Stimulated activated CD4-positive, alpha-beta T cell treated with anti-CD3 and anti-CD28 coated beads, Interleukin-4, amount 100 ng/mL, for 24 hours (primary cell): Measurements from ENCODE around the gene GAB2.

Source experiments
- DNase-seq: peaks from one replicate; pipeline ENCODE4 v3.0.0-alpha.2; 2020

Gene GAB2

DNA sequence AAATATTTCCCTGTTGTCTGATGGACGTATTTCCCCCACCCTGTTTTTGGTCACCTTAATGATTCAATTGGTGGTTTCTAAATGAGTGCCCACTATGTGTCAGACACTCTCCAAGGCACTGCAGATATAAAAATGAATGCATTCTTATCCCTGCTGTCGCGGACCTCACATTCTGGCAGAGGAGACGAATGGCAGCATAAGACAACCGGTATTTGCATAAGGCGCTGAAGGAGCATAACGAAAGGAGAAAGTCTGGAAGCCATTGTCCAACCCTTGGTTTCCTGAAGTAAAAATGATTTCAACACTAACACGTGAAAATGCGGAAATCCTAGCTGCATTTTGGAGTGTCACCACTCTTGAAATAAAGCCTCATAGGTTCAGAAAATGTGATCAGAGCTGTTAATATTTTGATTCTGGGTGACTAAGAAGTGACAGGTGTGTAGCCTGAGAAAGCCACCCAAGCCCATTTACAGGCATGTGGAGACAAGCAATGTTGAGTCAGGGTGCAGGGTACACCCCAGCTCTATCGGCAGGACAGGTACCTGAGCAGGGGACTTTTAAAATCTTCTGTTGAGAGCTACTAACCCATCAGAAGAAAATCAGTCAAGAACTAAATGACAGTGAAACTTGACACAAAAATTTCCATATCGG lies 10.1 kb upstream of the GAB2 start:
- no peak for DNase-seq

DNA sequence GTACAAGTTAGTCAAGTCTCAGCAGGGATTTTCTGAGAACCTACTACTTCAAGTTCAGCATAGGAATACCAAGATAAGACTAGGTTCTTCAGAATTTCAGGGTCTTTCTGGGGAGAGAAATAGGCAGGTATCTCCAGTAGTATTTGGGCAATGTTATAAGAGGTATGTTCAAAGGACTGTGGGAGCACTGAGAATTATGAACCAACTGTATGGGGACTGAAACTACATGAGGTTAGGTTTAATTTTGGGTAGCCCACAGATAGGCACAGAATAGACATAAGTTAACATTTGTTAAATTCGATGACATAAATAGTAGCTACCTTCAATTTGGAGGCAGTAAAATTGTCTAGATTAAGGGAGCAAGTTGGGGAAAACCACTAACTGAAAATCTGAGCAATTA lies 9.2 kb upstream of the GAB2 start:
- DNase-seq, result no peak

DNA sequence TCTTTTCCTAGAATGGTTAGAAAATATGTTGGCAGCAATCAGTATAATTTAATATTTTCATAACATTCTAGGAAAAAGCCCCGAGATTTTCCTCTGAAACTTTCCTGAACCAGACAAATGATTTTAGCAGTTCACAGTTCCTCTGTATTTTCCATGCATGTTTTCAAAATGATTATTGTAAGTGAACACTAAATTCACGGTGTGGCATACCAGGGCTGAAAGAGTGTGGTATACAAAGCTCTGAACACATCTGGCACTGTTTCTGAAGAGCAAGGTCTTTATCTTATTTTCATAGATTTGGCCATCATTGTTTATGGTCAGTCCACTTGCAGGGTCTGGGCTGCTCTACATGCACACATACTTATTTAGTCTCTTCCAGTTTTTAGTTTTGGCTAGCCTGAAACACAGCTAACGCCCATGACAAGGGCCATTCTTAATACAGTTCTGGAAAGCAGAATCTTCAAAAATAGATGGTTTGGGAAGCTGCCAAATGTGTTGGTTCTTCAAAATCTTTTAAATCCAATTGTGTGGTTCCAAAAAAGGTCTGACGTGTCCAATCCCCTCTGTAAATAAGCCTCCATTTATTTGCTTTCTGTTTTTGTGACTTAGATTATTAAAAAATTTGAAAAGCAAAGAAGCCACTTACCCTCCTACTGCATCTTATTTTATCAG lies 7.9 kb upstream of the GAB2 start:
- DNase-seq, result no peak

DNA sequence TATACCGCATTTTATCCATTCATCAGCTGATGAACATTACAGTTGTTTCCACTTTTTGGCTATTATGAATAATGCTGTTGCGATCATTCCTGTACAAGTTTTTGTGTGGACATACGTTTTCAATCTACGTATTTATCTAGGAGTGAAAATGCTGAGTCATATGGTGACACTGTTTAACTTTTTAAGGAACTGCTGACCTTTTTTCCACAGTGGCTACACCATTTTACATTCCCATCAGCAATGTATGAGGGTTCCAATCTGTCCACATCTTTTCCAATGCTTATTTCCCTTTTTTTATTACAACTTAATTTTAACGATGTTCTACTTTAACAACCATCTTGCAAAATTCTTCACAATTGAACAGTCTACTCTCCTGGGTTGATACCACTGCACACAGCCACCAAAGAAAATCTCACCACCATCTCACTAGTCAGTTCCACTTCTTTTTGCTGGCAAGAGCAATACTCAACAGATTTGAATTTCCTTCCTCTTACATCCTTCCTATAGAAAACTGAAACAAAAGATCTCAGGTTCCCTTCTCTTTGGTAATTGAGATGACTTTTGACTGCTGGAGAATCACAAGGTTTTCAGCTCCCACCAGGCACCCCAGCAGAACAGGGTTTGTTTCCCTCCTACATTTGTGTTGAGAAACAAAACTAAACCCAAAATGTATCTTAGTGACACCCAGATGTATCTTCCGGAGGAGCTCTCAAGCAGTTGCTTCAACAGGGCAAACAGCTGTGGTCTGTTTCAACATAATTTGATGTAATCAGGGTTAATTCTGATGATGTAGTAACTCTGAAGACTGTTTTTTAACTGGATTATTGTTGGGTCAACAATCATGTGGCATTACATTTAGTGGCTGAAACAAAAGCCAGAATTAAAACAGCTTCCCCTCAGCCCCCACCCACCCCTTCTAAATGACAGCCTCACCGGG lies 7.0 kb upstream of the GAB2 start:
- no peak for DNase-seq

DNA sequence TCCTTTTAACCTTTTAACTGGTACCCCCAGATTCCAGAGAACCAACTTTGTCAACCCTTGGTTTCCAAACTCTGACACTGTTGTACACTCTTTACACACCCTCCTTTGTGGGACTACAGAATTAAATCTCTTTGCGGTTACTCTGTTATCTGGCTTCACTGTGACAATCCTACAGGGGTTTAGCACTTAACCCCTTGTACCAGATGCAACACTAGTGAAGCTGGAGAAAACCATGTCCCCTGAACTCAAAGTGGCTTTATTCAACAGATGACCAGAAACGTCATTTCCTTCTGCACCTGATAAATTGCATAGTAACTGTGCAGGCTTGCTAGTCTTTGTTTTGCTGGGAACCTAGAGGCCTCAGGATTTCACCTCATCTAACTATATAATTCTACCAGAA lies 5.6 kb upstream of the GAB2 start:
- no peak for DNase-seq

DNA sequence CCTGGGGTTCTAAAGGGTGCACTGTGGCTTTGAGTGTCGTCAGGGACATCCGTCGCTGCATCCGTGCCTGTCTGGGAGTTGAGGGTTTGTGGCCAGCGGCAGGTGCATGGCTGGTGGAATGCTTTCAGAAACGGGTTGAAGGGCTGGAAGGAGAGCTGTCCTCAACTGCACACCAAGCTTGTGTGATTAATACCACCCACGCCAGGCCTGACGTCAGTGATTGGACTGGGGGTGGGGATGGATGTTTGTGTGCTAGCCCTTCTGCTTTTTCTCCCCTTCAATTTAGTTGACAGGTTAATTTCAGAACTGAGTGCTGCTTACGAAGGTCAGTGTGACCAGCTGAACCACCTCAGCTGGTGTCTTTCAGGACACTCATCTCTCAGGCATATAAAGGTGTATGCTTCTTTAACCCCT lies 3.2 kb upstream of the GAB2 start:
- peak; percentile 52 for DNase-seq

DNA sequence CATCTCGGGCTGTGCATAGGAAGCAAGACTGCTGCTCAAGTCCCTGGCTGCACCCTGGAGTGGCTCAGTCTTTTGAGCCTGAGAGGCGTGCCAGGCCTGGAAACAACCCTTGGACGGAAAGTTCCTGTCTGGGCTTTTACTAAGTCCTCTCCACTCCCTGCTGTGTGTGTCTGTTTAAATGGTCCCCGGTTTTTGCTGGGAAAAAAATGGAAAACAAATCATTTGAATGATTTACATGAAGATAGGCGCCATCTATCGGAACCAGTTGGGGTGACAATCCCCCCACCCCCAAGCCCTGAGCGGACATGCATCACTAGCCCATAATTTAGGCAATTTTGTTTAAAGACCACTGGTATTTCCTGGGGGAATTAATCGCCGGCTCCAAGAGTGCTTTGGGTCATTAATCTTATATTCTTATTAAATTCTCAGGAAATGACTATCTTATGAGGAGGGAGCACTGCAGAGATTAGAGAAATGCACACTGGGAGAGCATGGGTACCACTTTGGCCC lies 2.7 kb upstream of the GAB2 start:
- peak; percentile 52 for DNase-seq

DNA sequence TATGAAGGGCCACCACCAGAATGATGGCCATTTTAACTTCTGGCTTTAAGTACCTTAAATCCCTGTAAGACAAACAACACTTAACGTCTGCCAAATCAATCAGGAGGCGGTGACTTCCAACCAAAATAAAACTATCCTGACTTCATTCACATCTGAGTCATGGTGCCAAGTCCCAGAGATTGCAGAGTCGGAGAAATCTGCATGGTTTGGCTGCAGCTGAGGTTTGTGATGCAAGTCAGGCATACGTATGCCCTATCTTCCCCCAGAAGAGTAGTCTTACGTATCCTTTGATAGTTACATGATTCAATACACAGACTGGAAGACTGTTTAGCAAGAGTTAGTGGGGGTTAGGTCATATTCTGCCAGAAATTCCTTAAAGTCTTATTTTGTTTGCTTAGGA lies 1.7 kb upstream of the GAB2 start:
- DNase-seq, result no peak

DNA sequence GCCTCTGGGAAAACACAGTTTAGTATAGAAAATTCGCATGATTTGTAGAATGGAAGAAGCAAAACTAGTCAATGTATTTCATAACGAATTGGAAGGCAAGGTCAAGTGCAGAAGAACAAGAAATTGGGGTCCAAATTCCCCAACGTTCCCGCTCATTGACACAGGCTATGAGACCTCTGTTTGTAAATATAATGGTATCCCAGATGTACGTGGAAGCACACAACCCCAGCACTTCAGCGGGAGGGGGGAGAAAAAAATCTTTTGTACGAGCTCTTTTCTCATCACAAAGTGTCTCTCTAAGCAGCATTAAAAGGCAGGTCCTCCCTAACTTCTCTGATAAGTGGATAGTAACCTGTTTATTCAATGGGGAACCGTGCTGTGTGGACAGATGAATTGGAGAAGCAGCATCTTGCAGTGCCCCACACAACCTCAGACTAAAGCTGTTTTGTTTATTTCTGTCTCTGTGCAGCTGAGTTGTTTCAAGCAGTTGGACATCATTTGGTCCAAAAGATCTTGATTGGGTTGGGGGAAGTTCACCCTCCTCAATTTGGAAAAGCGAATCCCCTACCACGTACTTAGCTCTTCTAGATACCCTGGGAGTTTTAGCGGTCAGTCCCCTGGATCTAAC lies 1.1 kb upstream of the GAB2 start:
- no peak for DNase-seq

DNA sequence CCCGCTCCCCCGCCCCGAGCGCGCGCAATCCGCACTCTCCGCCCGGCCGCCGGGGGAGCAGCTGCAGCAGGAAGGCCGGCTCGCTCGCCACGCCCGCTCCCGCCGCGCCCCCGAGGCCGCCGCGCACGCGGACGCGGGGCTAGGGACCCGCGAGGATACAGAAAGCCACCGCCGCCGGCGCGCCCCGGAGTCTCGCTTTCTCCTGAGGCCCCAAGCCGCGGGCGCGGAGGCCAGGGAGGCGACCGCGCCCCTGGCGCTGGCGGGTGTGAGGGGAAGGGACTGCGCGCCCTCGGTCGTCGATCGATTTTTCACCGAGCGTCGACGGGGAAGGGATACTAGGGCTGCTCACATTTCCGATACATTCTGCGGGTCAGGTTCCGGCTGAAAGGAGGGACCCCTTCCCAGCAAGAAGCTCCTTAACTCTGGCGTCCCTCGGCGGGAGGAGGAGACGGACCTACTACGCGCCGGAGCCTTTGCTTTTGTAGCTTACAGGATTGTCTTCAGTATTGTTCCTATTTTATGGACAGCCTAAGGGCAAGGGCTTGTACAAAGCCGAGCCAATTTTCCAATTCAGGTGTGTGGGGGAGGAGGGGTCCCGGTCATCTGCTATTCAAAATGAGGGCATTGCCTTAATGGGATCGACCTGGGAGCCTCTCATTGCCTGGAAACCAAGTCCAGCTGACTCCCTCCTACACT lies 416 bp upstream of the GAB2 start:
- DNase-seq, result peak; percentile 66

DNA sequence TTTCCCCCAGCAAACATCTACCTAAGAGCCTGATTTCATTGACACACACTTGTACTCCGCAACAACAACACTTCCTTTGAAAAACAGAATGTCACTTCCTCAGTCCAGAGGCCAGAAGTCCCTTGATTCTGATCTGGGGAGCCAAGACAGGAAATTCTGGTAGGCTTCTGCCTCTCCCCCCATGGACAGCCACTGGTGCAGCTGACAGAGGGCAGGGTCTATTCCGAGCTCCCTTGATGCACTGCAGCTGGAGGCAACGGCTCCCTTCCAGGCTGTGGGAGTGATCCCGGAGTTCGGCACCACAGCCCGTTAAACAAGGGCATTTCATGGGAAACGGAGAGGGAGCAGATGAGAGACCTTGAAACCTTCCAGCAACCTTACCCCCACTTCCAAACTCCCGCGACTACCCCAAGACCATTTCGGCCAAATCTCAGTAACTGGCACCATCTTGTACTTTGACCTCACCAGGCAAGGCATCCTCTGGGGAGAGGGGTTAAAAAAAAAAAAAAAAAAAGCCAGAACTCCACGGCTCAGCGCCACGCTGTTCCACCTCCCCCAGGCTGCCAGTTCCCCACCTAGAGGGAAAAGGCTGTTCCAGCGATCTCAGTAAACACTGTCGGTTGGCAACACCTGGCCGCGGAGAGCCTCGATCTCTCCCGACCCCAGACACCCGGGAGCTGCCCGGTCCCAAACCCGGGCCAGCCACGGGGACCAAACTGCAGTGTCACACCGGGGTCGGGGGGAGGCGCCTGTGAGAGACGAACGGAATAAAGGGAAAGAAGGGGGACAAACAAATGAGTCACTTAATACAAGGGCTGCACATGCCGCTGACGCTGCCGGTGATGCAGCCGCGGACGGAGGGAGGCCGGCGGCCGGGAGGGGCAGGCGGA lies 1.1 kb downstream of the GAB2 start:
- peak; percentile 74 for DNase-seq

DNA sequence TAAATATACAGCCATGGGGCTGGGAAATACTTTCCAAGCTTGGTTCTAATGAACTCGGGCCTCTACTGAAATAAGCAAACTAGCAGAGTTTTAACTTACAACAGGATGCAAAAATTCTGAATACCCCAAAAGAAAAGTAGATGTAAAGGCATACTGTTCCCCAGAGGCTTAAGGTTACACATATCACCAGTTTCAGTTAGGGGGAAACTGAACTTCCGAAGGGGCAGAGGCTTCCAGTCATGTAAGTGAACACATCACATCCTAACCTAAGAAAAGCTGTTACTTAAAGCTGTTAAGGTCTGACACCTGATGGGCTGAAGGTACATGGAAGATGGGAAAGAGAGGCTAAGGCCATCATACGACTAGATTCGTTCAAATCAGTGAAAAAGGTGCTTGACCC lies 2.3 kb downstream of the GAB2 start:
- no peak for DNase-seq

DNA sequence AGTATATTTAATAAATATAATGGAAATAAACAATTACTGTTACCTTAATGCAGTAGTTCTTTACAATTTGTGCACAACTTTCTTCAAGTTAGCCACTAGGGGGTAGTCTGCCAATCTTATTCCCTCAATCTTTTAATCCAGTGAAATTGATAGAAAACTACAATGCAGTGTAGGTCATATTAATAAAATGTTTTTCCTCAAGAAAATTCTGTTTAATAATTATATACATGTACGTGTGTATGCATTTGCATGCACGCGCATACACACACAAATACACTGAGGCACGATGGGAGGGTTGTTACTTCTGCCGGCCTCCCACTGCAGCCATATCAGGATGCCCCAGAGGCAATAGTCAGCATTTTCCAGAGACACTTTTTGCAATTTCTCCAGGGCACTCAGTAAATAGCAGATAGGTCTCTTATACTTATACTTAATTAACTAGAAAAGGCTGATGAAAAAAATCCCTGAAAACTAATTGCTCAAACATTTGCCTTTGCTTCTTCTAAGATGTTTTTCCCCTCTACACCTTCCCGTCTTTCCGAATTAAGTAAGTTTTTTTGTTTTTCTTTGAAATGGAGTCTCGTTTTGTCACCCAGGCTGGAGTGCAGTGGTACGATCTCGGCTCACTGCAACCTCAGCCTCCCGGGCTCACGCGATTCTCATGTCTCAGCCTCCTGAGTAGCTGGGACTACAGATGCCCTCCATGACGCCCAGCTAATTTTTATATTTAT lies 3.1 kb downstream of the GAB2 start:
- DNase-seq, result no peak

DNA sequence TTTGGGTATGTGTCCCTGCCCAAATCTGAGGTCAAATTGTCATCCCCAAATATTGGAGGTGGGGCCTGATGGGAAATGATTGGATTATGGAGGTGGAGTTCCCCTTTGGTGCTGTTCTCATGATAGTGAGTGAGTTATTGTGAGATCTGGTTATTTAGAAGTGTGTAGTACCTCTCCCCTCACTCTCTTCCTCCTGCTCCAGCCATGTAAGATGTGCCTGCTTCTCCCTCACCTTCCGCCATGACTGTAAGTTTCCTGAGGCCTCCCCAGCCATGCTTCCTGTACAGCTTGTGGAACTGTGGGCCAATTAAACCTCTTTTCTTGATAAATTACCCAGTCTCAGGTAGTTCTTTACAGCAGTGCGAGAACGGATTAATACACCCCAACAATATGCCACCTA lies 9.0 kb downstream of the GAB2 start:
- no peak for DNase-seq

DNA sequence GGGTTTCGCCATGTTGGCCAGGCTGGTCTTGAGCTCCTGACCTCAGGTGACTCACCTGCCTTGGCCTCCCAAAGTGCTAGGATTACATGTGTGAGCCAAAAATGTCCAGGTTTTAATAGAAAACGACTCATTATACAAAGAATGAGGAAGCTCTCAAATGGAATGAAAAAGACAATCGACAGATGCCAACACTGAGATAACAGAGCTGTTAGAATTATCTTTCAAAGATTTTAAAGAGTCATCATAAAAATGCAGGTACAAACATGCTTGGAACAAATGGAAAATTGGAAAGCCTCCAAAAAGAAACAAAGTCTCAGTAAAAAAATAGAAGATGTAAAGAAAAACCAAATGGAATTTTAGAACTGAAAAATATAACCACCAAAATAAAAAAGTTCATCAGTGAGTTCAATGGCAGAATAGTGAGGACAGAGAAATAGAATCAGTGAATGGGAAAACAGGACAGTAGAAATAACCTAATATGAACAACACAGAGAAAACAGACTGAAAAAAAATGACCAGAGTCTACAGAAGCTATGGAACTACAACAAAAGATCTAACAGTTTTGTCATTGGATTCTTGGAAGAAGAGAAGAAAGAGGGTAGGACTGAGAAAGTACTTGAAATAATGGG lies 10.9 kb downstream of the GAB2 start:
- no peak for DNase-seq

DNA sequence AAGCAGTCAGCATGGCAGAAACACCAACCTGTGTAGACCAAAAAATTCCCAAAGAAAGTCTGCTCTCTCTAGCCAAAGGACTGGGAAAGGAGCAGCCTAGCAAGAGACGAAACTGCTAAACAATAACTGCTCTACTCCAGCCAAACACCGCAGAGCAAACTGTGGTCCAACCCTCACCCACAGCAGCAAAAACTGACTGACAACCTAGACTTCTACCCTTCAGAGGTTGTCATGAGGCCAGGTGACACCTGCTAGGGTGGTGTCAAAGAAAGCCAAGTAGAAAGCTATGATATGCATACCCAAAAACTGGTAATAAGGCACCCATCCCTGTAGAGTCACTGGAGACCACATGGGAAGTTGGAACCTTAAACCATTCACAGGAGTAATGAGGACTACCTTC lies 11.8 kb downstream of the GAB2 start:
- DNase-seq, result no peak

DNA sequence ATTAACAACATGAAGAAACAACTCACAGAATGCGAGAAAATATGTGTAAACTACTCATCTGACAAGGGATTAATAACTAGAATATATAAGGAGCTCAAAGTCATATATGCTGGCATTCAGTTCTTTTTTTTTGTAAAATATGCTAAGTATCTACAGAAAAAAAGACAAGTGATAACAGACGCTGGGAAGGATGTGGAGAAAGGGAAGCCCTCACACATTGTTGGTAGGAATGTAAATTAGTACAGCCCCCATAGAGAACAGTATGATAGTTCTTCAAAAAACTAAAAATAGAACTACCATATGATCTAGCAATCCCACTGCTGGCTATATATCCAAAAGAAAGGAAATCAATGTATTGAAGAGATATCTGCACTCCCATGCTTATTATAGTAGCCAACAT lies 13.8 kb downstream of the GAB2 start:
- DNase-seq, result no peak

DNA sequence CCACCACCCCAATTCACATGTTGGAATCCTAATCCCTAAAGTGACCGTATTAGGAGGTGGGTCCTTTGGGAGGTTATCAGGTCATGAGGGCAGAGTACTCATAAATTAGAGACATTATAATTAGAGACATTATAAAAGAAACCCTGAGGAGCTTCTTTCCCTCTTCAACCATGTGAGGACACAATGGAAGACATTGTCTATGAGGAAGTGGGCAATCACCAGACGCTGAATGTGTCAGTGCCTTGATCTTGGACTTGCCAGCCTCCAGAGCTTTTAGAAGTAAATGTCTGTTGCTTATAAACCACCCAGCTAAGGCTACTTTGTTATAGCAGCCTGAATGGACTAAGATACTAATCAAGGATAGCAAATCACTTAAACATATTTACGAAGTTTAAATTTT lies 14.8 kb downstream of the GAB2 start:
- DNase-seq, result no peak

DNA sequence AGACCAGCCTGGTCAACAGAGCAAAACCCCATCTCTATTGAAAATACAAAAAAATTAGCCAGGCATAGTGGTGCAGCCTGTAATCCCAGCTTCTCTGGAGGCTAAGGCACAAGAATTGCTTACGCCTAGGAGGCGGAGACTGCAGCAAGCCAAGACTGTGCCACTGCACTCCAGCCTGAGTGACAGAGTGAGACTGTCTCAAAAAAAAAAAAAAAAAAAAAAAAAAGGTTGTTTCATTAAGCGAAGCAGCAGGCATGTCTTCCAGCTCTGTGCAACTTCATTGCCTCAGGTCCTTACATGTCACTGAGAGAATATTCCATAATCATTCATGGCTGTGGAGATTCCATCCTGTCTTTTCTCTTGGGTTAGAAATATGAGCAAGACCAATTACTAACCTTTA lies 16.9 kb downstream of the GAB2 start:
- no peak for DNase-seq

DNA sequence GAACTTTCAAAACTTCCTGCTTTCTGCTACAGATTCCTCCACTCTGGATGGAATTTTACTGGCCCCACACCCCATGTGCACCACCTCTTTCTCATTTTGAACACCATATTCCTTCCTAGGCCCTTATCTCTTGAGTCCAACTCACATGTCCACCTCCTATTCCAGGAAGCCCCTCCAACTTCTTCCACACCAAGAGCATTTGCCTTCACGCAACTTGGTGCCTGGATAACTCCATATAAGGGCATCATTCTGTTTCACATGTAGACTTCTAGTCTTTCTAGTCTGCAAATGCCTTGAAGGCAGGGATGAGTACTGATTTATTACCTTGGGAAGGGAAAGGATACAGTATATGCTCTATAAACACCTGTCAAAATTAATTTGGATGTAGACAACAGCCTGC lies 17.5 kb downstream of the GAB2 start:
- DNase-seq, result no peak
